HL-60 (cell line): ENCODE results near the gene GRK1.

ENCODE experiments used
- GABPA ChIP-seq: IDR thresholded peaks from 2 replicates; pipeline ENCODE4 v1.6.1; 2012; ENCODE audit warnings: low read depth
- POLR2AphosphoS5 ChIP-seq: IDR thresholded peaks from 2 replicates; pipeline ENCODE4 v1.6.1; 2012; ENCODE audit warnings: low read depth
- TF ChIP-seq, protein P1 (sequence below): IDR thresholded peaks from one replicate; pipeline ENCODE4 v1.5.1; 2011; ENCODE audit warnings: low read length, control low read depth, inconsistent platforms; ENCODE audit not compliant: insufficient read depth
- TF ChIP-seq, protein P2 (sequence below): IDR thresholded peaks from 2 replicates; pipeline ENCODE4 v1.6.1; 2012; ENCODE audit warnings: low read depth; ENCODE audit not compliant: insufficient replicate concordance

DNA sequence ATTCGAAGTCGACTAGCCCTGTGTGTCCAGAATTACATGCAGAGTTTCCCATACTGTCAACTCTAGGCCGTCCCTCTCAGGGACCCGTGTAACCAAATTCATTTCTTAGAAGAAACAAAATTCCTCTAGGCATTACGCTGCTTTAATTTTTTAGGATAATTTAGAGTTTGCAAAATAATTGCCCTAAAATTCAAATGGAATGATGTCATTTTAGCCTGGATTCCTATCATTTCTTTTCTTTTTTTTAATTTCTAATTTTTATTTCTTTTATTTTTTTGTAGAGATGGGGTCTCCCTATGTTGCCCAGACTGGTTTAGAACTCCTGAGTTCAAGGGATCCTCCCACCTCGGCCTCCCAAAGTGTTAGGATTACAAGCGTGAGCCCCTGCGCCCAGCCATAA, 7.7 kb upstream of the GRK1 start:
- TF ChIP-seq, protein P1, sequence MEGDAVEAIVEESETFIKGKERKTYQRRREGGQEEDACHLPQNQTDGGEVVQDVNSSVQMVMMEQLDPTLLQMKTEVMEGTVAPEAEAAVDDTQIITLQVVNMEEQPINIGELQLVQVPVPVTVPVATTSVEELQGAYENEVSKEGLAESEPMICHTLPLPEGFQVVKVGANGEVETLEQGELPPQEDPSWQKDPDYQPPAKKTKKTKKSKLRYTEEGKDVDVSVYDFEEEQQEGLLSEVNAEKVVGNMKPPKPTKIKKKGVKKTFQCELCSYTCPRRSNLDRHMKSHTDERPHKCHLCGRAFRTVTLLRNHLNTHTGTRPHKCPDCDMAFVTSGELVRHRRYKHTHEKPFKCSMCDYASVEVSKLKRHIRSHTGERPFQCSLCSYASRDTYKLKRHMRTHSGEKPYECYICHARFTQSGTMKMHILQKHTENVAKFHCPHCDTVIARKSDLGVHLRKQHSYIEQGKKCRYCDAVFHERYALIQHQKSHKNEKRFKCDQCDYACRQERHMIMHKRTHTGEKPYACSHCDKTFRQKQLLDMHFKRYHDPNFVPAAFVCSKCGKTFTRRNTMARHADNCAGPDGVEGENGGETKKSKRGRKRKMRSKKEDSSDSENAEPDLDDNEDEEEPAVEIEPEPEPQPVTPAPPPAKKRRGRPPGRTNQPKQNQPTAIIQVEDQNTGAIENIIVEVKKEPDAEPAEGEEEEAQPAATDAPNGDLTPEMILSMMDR = no peak
- TF ChIP-seq POLR2AphosphoS5 (no peak), GABPA (no peak)
- TF ChIP-seq, protein P2, sequence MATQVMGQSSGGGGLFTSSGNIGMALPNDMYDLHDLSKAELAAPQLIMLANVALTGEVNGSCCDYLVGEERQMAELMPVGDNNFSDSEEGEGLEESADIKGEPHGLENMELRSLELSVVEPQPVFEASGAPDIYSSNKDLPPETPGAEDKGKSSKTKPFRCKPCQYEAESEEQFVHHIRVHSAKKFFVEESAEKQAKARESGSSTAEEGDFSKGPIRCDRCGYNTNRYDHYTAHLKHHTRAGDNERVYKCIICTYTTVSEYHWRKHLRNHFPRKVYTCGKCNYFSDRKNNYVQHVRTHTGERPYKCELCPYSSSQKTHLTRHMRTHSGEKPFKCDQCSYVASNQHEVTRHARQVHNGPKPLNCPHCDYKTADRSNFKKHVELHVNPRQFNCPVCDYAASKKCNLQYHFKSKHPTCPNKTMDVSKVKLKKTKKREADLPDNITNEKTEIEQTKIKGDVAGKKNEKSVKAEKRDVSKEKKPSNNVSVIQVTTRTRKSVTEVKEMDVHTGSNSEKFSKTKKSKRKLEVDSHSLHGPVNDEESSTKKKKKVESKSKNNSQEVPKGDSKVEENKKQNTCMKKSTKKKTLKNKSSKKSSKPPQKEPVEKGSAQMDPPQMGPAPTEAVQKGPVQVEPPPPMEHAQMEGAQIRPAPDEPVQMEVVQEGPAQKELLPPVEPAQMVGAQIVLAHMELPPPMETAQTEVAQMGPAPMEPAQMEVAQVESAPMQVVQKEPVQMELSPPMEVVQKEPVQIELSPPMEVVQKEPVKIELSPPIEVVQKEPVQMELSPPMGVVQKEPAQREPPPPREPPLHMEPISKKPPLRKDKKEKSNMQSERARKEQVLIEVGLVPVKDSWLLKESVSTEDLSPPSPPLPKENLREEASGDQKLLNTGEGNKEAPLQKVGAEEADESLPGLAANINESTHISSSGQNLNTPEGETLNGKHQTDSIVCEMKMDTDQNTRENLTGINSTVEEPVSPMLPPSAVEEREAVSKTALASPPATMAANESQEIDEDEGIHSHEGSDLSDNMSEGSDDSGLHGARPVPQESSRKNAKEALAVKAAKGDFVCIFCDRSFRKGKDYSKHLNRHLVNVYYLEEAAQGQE = no peak
